GM18508 (cell line): ENCODE data around the gene DHRS7B.
"Not testable (repeated sequence)": the region's sequence is repeated elsewhere in the genome, so short reads cannot be mapped to it uniquely, and the experiment has no call there.

Source experiments
- ATAC-seq: cut with Tn5 transposase; IDR thresholded peaks from one replicate; pipeline ENCODE4 v1.9.1; 2021; ENCODE audit warnings: moderate number of reproducible peaks; ENCODE audit not compliant: insufficient read depth, unreplicated experiment

The DHRS7B gene

GRCh38 chr17:21106316-21106715 is 20.4 kb upstream of the DHRS7B start:
- no peak for ATAC-seq

- not testable (repeated sequence) for ATAC-seq
Observed at GRCh38 chr17:21107067-21107650, 19.6 kb upstream of the DHRS7B start.

GRCh38 chr17:21108651-21109050 is 18.1 kb upstream of the DHRS7B start:
- no peak for ATAC-seq

- ATAC-seq, result no peak
Observed at GRCh38 chr17:21113049-21113690, 13.6 kb upstream of the DHRS7B start.

GRCh38 chr17:21113716-21114115 is 13.0 kb upstream of the DHRS7B start:
- no peak for ATAC-seq

- ATAC-seq, result not testable (repeated sequence)
Observed at GRCh38 chr17:21114791-21115190, 12.0 kb upstream of the DHRS7B start.

GRCh38 chr17:21119247-21119918 is 7.4 kb upstream of the DHRS7B start:
- no peak for ATAC-seq

GRCh38 chr17:21119919-21120249 is 6.9 kb upstream of the DHRS7B start:
- ATAC-seq, result no peak

- no peak for ATAC-seq
Observed at GRCh38 chr17:21124086-21124485, 2.7 kb upstream of the DHRS7B start.

- not testable (repeated sequence) for ATAC-seq
Observed at GRCh38 chr17:21124517-21124916, 2.2 kb upstream of the DHRS7B start.

GRCh38 chr17:21125862-21126261 is 902 bp upstream of the DHRS7B start:
- no peak for ATAC-seq

GRCh38 chr17:21127509-21128077 is 829 bp downstream of the DHRS7B start:
- ATAC-seq, result no peak

GRCh38 chr17:21129023-21129681 is 2.4 kb downstream of the DHRS7B start:
- no peak for ATAC-seq

- ATAC-seq, result no peak
Observed at GRCh38 chr17:21131137-21131536, 4.4 kb downstream of the DHRS7B start.

GRCh38 chr17:21132428-21132827 is 5.7 kb downstream of the DHRS7B start:
- no peak for ATAC-seq

- ATAC-seq, result no peak
Observed at GRCh38 chr17:21134559-21134958, 7.8 kb downstream of the DHRS7B start.

GRCh38 chr17:21140911-21141310 is 14.1 kb downstream of the DHRS7B start:
- no peak for ATAC-seq

- ATAC-seq, result no peak
Observed at GRCh38 chr17:21141331-21141730, 14.6 kb downstream of the DHRS7B start.

- not testable (repeated sequence) for ATAC-seq
Observed at GRCh38 chr17:21142065-21142464, 15.3 kb downstream of the DHRS7B start.

GRCh38 chr17:21143695-21144094 is 16.9 kb downstream of the DHRS7B start:
- ATAC-seq, result no peak

GRCh38 chr17:21144299-21144698 is 17.5 kb downstream of the DHRS7B start:
- not testable (repeated sequence) for ATAC-seq
